Activated CD8-positive, alpha-beta T cell treated with anti-CD3 and anti-CD28 coated beads, Interleukin-2, amount 10 ng/mL, durations not matched to agents 7 days and 5 days (primary cell): ENCODE data around the gene NHERF2. TPM values are rescaled to one million over a fixed set of nuclear protein-coding genes. Genes with fewer than 3 reads are reported as not detected.

ENCODE experiments used
- ATAC-seq: fragments of 150-1000 bp; cut with Tn5 transposase; one replicate; pipeline ENCODE4 v1.10.0; 2021; ENCODE audit warnings: moderate library complexity
- CTCF ChIA-PET: fragments of 350-600 bp; sonication (Branson Sonifier 250); formaldehyde crosslinking; loops from one replicate; lab custom pipeline; 2021; ENCODE audit warnings: antibody characterized with exemption; lab: Charles Lee
- POLR2A ChIA-PET: fragments of 350-600 bp; sonication (Branson Sonifier 250); formaldehyde crosslinking; loops from one replicate; lab custom pipeline; 2021; ENCODE audit warnings: antibody characterized with exemption; lab: Charles Lee
- DNase-seq: peaks from one replicate; pipeline ENCODE4 v3.0.0-alpha.2; 2020
- H3K27ac Mint-ChIP-seq: one replicate; pipeline ENCODE4 v1.8.0; 2021; ENCODE audit warnings: mild to moderate bottlenecking, mixed read lengths
- H3K27me3 Mint-ChIP-seq: one replicate; pipeline ENCODE4 v1.8.0; 2021; ENCODE audit warnings: low read depth, mixed read lengths
- H3K36me3 Mint-ChIP-seq: one replicate; pipeline ENCODE4 v1.8.0; 2021; ENCODE audit warnings: low read depth, mixed read lengths
- H3K4me1 Mint-ChIP-seq: one replicate; pipeline ENCODE4 v1.8.0; 2021; ENCODE audit warnings: low read depth, mixed read lengths
- H3K4me3 Mint-ChIP-seq: one replicate; pipeline ENCODE4 v1.8.0; 2021; ENCODE audit warnings: mild to moderate bottlenecking, mixed read lengths
- H3K9me3 Mint-ChIP-seq: one replicate; pipeline ENCODE4 v1.8.0; 2022; ENCODE audit warnings: mixed read lengths; ENCODE audit not compliant: insufficient read depth
- total RNA-seq, 2 experiments: library from RNA; stranded (reverse); gene quantifications; one replicate each; pipeline ENCODE4 v1.2.3, GENCODE V29; 2021

The NHERF2 gene
- total RNA-seq, 2 experiments from 2014 or later, result 1.4 to 2.8 TPM

DNA sequence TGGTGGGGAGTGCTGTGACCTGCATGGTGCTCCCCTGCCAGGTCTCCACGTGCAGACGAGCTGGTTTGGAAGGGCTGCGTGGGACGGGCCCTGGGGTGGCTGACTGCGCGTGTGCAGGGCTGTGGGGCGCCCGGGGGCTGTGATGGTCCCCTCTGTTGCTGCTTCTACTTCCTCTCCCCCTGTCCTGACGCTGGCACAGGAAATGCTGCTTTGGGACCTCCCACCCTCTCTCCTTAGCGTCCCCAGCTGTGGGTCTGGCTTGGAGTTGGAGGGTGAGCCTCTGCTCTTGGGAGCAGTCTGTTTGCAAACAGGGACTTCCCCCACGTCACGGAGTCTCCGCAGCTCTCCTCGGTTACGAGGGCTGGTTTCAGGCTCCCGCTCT is 56.3 kb downstream of the NHERF2 start:
- POLR2A ChIA-PET, result no interaction called here
- Mint-ChIP-seq H3K9me3 (no peaks in the 10 kb centered on the region), H3K4me1 (no peaks in the 10 kb centered on the region), H3K36me3 (peaks cover 6% of the 10 kb centered on the region), H3K27me3 (no peaks in the 10 kb centered on the region), H3K4me3 (no peak overlapping the region), H3K27ac (peak overlapping the region; percentile 34)
- DNase-seq (no peak), ATAC-seq (no peak)
- CTCF ChIA-PET, result interaction anchor here (1.2 kb wide), 1 partner anchor 58 kb away, joined by 3 read pairs; no protein-coding TSS in a partner anchor

DNA sequence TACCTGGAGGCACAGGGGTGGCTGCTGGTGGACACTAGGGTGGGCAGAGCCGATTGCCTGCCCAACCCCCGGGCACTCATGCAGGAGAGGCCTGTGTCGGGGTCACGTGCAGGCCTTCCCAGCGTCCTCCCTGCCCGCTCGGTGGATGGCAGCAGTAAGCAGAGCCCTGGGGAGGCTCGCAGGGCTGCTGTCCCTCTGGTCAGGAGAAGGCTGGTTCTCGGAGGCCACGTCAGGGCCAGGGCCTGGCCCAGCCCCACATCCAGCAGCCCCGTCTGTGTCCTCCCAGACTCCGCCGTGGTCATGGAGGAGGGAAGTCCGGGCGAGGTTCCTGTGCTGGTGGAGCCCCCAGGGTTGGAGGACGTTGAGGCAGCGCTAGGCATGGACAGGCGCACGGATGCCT is 56.7 kb downstream of the NHERF2 start:
- Mint-ChIP-seq H3K36me3 (peaks cover 6% of the 10 kb centered on the region), H3K27ac (no peak overlapping the region), H3K9me3 (no peaks in the 10 kb centered on the region), H3K4me1 (no peaks in the 10 kb centered on the region), H3K4me3 (no peak overlapping the region), H3K27me3 (no peaks in the 10 kb centered on the region)
- ChIA-PET POLR2A (no interaction called here), CTCF (interaction anchor here (1.2 kb wide), 1 partner anchor 57 kb away, joined by 3 read pairs; no protein-coding TSS in a partner anchor)
- DNase-seq, result no peak
- no peak for ATAC-seq

DNA sequence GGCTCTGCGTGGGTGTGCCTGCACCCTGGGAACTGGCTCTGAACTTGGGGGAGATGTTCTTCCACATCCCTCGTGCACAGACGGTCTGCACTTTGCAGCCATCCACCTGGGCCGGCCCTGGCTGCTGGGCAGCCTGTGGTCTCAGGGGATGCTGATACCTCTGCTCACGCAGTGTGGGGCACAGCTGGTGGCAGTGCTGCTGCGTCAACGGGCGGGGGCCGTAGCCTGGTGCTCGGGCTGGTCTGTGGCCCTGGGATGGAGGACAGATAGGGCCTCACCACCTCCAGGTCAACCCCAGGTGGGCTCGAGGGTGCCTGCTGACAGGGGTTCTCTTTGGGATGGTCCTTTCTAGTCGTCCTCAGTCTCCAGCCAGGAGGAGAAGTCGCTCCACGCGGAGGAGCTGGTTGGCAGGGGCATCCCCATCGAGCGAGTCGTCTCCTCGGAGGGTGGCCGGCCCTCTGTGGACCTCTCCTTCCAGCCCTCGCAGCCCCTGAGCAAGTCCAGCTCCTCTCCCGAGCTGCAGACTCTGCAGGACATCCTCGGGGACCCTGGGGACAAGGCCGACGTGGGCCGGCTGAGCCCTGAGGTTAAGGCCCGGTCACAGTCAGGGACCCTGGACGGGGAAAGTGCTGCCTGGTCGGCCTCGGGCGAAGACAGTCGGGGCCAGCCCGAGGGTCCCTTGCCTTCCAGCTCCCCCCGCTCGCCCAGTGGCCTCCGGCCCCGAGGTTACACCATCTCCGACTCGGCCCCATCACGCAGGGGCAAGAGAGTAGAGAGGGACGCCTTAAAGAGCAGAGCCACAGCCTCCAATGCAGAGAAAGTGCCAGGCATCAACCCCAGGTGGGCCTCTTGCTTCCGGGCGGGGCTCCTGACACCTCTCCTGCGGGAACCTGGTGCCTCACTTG is 57.4 kb downstream of the NHERF2 start:
- ATAC-seq (no peak), DNase-seq (no peak)
- ChIA-PET POLR2A (interaction anchor here (1.0 kb wide), 1 partner anchor 8 kb away, joined by 3 read pairs; no protein-coding TSS in a partner anchor), CTCF (no interaction called here)
- Mint-ChIP-seq H3K4me1 (no peaks in the 10 kb centered on the region), H3K9me3 (no peaks in the 10 kb centered on the region), H3K4me3 (no peak overlapping the region), H3K27me3 (no peaks in the 10 kb centered on the region), H3K27ac (no peak overlapping the region), H3K36me3 (peaks cover 6% of the 10 kb centered on the region)

DNA sequence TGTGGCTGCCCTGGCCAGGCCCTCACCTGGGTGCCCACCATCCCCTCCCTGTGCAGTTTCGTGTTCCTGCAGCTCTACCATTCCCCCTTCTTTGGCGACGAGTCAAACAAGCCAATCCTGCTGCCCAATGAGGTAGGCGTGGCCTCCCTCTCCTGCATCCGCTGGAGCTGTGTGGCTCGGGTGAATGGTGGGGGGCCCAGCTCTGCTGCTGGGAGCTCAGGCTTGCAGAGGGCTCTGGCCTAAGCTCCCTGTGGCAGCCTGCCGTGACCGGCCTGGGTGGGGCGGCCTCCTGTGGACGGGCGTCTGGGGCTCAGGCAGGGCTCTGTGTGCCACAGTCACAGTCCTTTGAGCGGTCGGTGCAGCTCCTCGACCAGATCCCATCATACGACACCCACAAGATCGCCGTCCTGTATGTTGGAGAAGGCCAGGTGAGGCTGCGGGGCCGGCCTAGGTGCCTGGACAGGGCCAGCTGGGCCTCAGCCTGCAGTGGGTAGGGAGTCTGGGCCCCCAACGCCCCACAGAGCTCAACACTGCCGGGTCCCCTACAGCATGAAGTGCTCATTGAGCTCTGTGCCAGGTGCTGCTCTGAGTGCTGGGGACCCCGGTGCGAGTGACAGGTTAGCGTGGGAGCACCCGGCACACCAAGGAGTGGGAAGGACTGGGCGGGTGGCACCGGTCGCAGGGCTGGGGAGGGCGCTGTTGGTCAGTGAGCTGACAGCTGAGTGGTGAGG is 58.4 kb downstream of the NHERF2 start:
- H3K4me1 Mint-ChIP-seq, result no peaks in the 10 kb centered on the region
- DNase-seq (no peak), ATAC-seq (no peak)
- ChIA-PET POLR2A (interaction anchor here (0.7 to 1.0 kb wide), 2 partner anchors 9 to 24 kb away, joined by 3 read pairs; no protein-coding TSS in a partner anchor), CTCF (no interaction called here)
- peaks cover 6% of the 10 kb centered on the region for H3K36me3 Mint-ChIP-seq
- H3K4me3 Mint-ChIP-seq, result no peak overlapping the region
- no peaks in the 10 kb centered on the region for H3K9me3 Mint-ChIP-seq
- no peaks in the 10 kb centered on the region for H3K27me3 Mint-ChIP-seq
- H3K27ac Mint-ChIP-seq, result no peak overlapping the region

DNA sequence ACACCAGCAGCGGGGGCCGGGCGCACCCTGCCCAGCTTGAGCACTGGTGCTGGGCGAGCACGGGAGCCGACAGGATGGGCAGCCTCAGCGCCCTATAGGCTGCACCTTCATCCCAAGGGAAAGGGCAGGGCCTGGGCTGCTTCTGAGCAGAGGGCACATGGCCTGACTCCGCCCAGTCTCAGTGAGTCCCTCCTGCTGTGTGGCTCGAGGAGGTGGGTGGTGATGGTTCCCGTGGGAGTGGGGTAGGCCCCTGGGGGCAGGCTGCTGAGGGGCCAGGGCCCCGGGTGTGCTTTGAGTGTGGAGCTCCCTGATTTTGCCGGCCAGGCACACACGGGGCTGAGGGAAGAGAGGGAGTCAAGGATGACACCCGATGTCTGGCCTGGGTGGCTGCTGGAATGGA is 59.0 kb downstream of the NHERF2 start:
- ATAC-seq (no peak), DNase-seq (no peak)
- ChIA-PET POLR2A (interaction anchor here (0.7 to 1.0 kb wide), 2 partner anchors 9 to 24 kb away, joined by 3 read pairs; no protein-coding TSS in a partner anchor), CTCF (no interaction called here)
- no peaks in the 10 kb centered on the region for H3K4me1 Mint-ChIP-seq
- H3K27ac Mint-ChIP-seq, result no peak overlapping the region
- no peak overlapping the region for H3K4me3 Mint-ChIP-seq
- no peaks in the 10 kb centered on the region for H3K9me3 Mint-ChIP-seq
- peaks cover 11% of the 10 kb centered on the region for H3K36me3 Mint-ChIP-seq
- H3K27me3 Mint-ChIP-seq, result no peaks in the 10 kb centered on the region

DNA sequence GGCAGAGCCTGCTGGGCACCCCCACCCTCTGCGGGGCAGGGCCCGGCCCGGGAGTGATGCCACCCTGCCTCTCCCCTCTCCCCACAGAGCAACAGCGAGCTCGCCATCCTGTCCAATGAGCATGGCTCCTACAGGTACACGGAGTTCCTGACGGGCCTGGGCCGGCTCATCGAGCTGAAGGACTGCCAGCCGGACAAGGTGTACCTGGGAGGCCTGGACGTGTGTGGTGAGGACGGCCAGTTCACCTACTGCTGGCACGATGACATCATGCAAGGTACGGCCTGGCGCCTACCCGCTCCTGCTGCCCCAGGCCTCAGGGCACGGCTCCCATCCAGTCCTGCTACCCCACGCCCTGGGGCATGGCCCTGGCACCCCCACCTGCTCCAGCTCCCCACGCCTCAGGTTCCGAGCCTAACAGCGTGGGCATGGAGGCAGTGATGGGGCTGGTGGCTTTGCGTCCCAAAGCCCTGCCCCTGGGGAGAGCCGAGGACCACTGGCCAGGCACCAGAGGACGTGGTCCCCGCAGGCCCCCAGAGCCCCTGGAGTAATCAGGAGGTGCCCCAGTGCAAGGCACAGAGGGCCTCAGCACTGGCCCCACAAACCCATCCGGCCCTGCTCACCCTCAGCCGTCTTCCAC is 59.5 kb downstream of the NHERF2 start:
- Mint-ChIP-seq H3K36me3 (peaks cover 11% of the 10 kb centered on the region), H3K9me3 (no peaks in the 10 kb centered on the region), H3K4me3 (no peak overlapping the region), H3K27me3 (no peaks in the 10 kb centered on the region), H3K4me1 (no peaks in the 10 kb centered on the region), H3K27ac (no peak overlapping the region)
- ATAC-seq (no peak), DNase-seq (no peak)
- ChIA-PET CTCF (no interaction called here), POLR2A (interaction anchor here (0.7 kb wide), 1 partner anchor 25 kb away, joined by 3 read pairs; no protein-coding TSS in a partner anchor)

DNA sequence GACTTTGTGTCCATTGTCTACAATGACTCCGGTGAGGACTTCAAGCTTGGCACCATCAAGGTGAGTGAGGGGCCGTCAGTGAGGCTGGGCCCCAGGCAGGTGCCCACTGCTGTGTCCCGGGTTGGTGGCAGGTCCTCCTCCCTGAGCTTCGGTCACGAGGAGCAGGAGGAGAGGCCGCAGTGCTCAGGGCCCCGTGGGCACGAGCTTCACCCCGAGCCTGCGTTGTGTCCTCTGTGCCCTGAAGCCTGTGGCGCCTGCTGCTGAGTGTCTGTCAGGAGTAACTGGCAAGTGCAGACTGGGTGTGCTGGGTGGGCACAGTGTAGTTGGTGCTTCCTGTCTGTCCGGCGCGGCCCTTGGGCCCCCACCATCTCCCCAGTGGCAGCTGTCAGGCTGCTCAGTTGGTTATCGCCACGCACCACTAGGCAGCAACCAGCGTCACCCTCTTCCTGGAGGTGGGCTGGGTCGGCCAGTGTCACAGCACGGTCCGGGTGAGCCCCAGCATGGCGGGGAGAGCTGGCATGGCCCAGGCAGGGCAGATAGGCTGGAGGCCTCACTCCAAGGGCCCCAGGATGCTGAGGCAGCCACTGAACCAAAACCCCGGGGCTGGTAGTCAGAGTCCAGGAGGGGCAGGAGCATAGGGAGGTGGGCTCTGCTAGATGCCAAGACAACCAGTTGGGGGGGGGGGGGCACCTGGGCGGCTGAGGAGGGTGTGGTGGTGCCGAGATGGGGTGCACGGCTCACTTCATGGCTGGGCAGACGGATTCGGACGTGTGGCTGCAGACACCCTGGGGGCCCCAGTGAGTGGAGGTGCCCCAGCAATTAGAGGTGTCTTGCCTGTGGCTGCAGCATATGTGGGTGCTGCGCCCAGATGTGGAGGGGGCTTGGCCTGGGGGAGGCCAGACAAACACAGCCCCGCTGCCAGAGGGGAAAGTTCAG is 60.4 kb downstream of the NHERF2 start:
- DNase-seq, result no peak
- no peak overlapping the region for H3K4me3 Mint-ChIP-seq
- no peaks in the 10 kb centered on the region for H3K9me3 Mint-ChIP-seq
- no peaks in the 10 kb centered on the region for H3K4me1 Mint-ChIP-seq
- POLR2A ChIA-PET, result no interaction called here
- CTCF ChIA-PET, result no interaction called here
- no peak overlapping the region for H3K27ac Mint-ChIP-seq
- peaks cover 11% of the 10 kb centered on the region for H3K36me3 Mint-ChIP-seq
- H3K27me3 Mint-ChIP-seq, result no peaks in the 10 kb centered on the region
- ATAC-seq, result no peak

DNA sequence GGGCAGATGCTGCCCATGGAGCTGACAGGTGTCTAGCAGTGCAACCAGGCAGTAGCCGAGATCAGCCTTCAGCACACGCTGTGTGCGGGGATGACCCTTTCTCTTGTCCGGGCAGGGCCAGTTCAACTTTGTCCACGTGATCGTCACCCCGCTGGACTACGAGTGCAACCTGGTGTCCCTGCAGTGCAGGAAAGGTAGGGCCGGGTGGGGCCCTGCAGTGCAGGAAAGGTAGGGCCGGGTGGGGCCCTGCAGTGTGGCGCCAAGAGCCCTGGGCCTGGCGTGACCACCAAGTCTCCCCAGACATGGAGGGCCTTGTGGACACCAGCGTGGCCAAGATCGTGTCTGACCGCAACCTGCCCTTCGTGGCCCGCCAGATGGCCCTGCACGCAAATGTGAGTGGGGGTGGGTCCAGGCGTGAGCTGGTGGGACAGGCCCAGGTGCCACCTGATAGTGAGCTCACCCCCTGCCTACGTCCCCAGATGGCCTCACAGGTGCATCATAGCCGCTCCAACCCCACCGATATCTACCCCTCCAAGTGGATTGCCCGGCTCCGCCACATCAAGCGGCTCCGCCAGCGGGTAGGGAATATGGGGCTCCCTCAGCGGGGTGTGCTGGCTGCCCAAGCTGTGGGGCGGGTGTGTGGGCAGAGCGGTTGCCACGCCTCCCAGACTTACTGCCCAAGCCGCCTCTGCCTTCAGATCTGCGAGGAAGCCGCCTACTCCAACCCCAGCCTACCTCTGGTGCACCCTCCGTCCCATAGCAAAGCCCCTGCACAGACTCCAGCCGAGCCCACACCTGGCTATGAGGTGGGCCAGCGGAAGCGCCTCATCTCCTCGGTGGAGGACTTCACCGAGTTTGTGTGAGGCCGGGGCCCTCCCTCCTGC is 61.3 kb downstream of the NHERF2 start:
- Mint-ChIP-seq H3K27ac (no peak overlapping the region), H3K27me3 (no peaks in the 10 kb centered on the region), H3K36me3 (peaks cover 11% of the 10 kb centered on the region), H3K4me3 (no peak overlapping the region), H3K9me3 (no peaks in the 10 kb centered on the region), H3K4me1 (no peaks in the 10 kb centered on the region)
- POLR2A ChIA-PET, result no interaction called here
- no peak for ATAC-seq
- DNase-seq, result no peak
- CTCF ChIA-PET, result no interaction called here
